HepG2 (cell line): Measurements from ENCODE around the gene ZC3H4. TPM values are rescaled to one million over a fixed set of nuclear protein-coding genes. Genes with fewer than 3 reads are reported as not detected.

Experiments
- ATAC-seq: fragments of 200-7000 bp; cut with Tn5 transposase; 3 replicates; pipeline ENCODE4 v1.9.1; 2020; ENCODE audit warnings: mild to moderate bottlenecking, moderate library complexity
- BruUV-seq: library from RNA; stranded (reverse); fragments of 400-500 nt; replicated peaks from 2 replicates; lab custom pipeline; 2021; lab: Mats Ljungman, UMichigan
- CTCF ChIA-PET: fragments of 300-600 bp; formaldehyde crosslinking; extraction: SDS; loops from one replicate; lab custom pipeline; 2021; ENCODE audit warnings: low total read pairs, inconsistent platforms, low intra/inter-chr PET ratio; lab: Yijun Ruan, JAX
- POLR2A ChIA-PET: fragments of 350-600 bp; sonication (Branson Sonifier 250); formaldehyde crosslinking; loops from one replicate; lab custom pipeline; 2020; ENCODE audit warnings: antibody characterized with exemption, inconsistent platforms; lab: Yijun Ruan, JAX
- DNase-seq: peaks from one replicate; pipeline ENCODE4 v3.0.0-alpha.2; 2015; ENCODE audit warnings: low spot score
- FAIRE-seq: peaks from 3 replicates; lab custom pipeline; 2011; peaks lifted over from hg19 to GRCh38; lab: Jason Lieb, UNC
- H2AFZ ChIP-seq: one replicate; pipeline ENCODE4 v1.6.1; 2011; ENCODE audit warnings: low read length, inconsistent platforms
- H3K27ac ChIP-seq: fragments of 300-600 bp; 3 replicates; pipeline ENCODE4 v1.8.0; 2011; ENCODE audit warnings: mixed run types, mild to moderate bottlenecking, mixed read lengths, low read length, inconsistent platforms; ENCODE audit not compliant: insufficient read depth; ENCODE audit errors: extremely low read length
- H3K27me3 ChIP-seq, 2 experiments: fragments of 200-600 bp in 1 of 2; 2 replicates in 1 of 2; 3 replicates in 1 of 2; pipeline versions ENCODE4 v1.6.0 to v1.8.0; 2011; ENCODE audit warnings: low read length in 2 of 2, mild to moderate bottlenecking in 2 of 2, moderate library complexity in 2 of 2, inconsistent platforms in 1 of 2; ENCODE audit not compliant: insufficient read depth in 2 of 2, control insufficient read depth in 1 of 2
- H3K36me3 ChIP-seq, 2 experiments: fragments of 200-600 bp in 1 of 2; replicated peaks in 1 of 2; 2 replicates in 1 of 2; 3 replicates in 1 of 2; pipeline versions ENCODE4 v1.5.1 to v1.8.0; 2011; ENCODE audit warnings: low read length in 2 of 2, inconsistent platforms in 1 of 2; ENCODE audit not compliant: insufficient read depth in 2 of 2, control insufficient read depth in 1 of 2
- H3K4me1 ChIP-seq: 2 replicates; pipeline ENCODE4 v1.5.1; 2012; ENCODE audit warnings: low read length, inconsistent platforms; ENCODE audit not compliant: insufficient read depth
- H3K4me2 ChIP-seq: 2 replicates; pipeline ENCODE4 v1.6.0; 2011; ENCODE audit warnings: low read depth, low read length, inconsistent platforms
- H3K4me3 ChIP-seq, 3 experiments: fragments of 200-600 bp in 1 of 3; sonication (generic), shearing (Covaris generic) in 1 of 3; replicated peaks in 1 of 3; 2 replicates each; pipeline ENCODE4 v1.5.1; 2011 to 2016; ENCODE audit warnings: low read length in 3 of 3, inconsistent platforms in 2 of 3, low read depth in 2 of 3, mild to moderate bottlenecking in 2 of 3, control low read depth in 1 of 3, mixed read lengths in 1 of 3; ENCODE audit not compliant: insufficient read depth in 1 of 3
- H3K79me2 ChIP-seq: one replicate; pipeline ENCODE4 v1.6.1; 2011; ENCODE audit warnings: low read length, inconsistent platforms; ENCODE audit not compliant: insufficient read depth
- H3K9ac ChIP-seq: 2 replicates; pipeline ENCODE4 v1.6.0; 2011; ENCODE audit warnings: mild to moderate bottlenecking, low read depth, low read length, inconsistent platforms; ENCODE audit not compliant: insufficient read depth
- H3K9me3 ChIP-seq: 2 replicates; pipeline ENCODE4 v1.5.1; 2012; ENCODE audit warnings: mild to moderate bottlenecking, low read length
- H4K20me1 ChIP-seq: 2 replicates; pipeline ENCODE4 v1.6.0; 2011; ENCODE audit warnings: inconsistent platforms, mild to moderate bottlenecking, low read length, moderate library complexity; ENCODE audit not compliant: insufficient read depth
- ATAD3A ChIP-seq: sonication (generic); formaldehyde crosslinking; IDR thresholded peaks from 2 replicates; pipeline ENCODE4 v1.4.0; 2020; ENCODE audit warnings: missing genetic modification reagents
- HOXA5 ChIP-seq: sonication (generic); formaldehyde crosslinking; IDR thresholded peaks from 2 replicates; pipeline ENCODE4 v1.4.0; 2020; ENCODE audit warnings: missing genetic modification reagents
- MXD3 ChIP-seq: IDR thresholded peaks from 2 replicates; pipeline ENCODE4 v1.6.1; 2016; ENCODE audit warnings: mild to moderate bottlenecking, missing biosample characterization, missing genetic modification reagents
- MXI1 ChIP-seq: IDR thresholded peaks from 3 replicates; pipeline ENCODE4 v1.6.1; 2012; ENCODE audit warnings: low read depth, low read length, inconsistent platforms, borderline replicate concordance
- PRMT3 ChIP-seq: sonication (generic); formaldehyde crosslinking; IDR thresholded peaks from 2 replicates; pipeline ENCODE4 v1.8.1; 2022; ENCODE audit warnings: low read depth, mild to moderate bottlenecking, moderate library complexity, missing genetic modification reagents, borderline replicate concordance
- ZKSCAN1 ChIP-seq: fragments of 150-350 bp; IDR thresholded peaks from 2 replicates; pipeline ENCODE4 v1.6.1; 2014; ENCODE audit warnings: low read length
- ZNF234 ChIP-seq: sonication (generic); formaldehyde crosslinking; conservative IDR thresholded peaks from 2 replicates; pipeline ENCODE4 v1.5.1; 2020; ENCODE audit warnings: mild to moderate bottlenecking, missing genetic modification reagents
- ZNF678 ChIP-seq: sonication (generic); formaldehyde crosslinking; IDR thresholded peaks from 2 replicates; pipeline ENCODE4 v1.4.0; 2020; ENCODE audit warnings: mild to moderate bottlenecking, missing genetic modification reagents
- ZNF850 ChIP-seq: sonication (generic); formaldehyde crosslinking; conservative IDR thresholded peaks from 2 replicates; pipeline ENCODE4 v1.9.0; 2021; ENCODE audit warnings: mild to moderate bottlenecking, missing genetic modification reagents
- WGBS: methylation state at CpG from one replicate; pipeline ENCODE4 v1.1.6; 2017; ENCODE audit warnings: low lambda C conversion rate; 5-methylcytosine and 5-hydroxymethylcytosine counted together
- in situ Hi-C: cut with HindIII; loops from 2 replicates; pipeline ENCODE4 v1.10.0; 2017; ENCODE audit warnings: low pct_unique_long_range_greater_than_20kb; ENCODE audit not compliant: extremely low pct_ligation_motif_present
- intact Hi-C: fragments of 100-400 bp; cut with micrococcal nuclease; formaldehyde crosslinking; loops from one replicate; pipeline ENCODE4 v1.10.0; 2022; ENCODE audit not compliant: unreplicated experiment
- polyA plus RNA-seq, 8 experiments: library from polyadenylated mRNA; depleted of rRNA in 3 of 8; stranded (reverse) in 7 of 8; unstranded in 1 of 8; fragments of >200 nt; fragmentation: Illumina TruSeq in 4 of 8; extraction: Trizol in 4 of 8; gene quantifications; 2 replicates each; pipeline versions ENCODE4 v1.2.1 to v1.2.3, GENCODE V29; 2011 to 2016; ENCODE audit warnings: low read depth in 4 of 8, missing spikeins in 1 of 8, mixed read lengths in 1 of 8; ENCODE audit not compliant: insufficient read depth in 1 of 8
- total RNA-seq, 5 experiments: library from RNA; depleted of rRNA; stranded (reverse); fragments of >200 nt; fragmentation: Illumina TruSeq; extraction: Trizol; gene quantifications; 2 replicates each; pipeline ENCODE4 v1.2.3, GENCODE V29; 2016; ENCODE audit warnings: low read depth in 1 of 5
- TF ChIP-seq, protein P1 (sequence below): sonication (generic); formaldehyde crosslinking; IDR thresholded peaks from 2 replicates; pipeline ENCODE4 v1.8.0; 2022; ENCODE audit warnings: mild to moderate bottlenecking, missing genetic modification reagents; ENCODE audit not compliant: insufficient replicate concordance
- TF ChIP-seq, protein P2 (sequence below): sonication (generic); formaldehyde crosslinking; IDR thresholded peaks from 2 replicates; pipeline ENCODE4; 2020; ENCODE audit warnings: missing genetic modification reagents, mild to moderate bottlenecking, borderline replicate concordance

Gene ZC3H4
- total and polyA plus RNA-seq, 2 of the 13 experiments (the other 11 are each of a cell fraction or from before 2014, with no cell fraction given): 1.8 to 10.7 TPM

DNA sequence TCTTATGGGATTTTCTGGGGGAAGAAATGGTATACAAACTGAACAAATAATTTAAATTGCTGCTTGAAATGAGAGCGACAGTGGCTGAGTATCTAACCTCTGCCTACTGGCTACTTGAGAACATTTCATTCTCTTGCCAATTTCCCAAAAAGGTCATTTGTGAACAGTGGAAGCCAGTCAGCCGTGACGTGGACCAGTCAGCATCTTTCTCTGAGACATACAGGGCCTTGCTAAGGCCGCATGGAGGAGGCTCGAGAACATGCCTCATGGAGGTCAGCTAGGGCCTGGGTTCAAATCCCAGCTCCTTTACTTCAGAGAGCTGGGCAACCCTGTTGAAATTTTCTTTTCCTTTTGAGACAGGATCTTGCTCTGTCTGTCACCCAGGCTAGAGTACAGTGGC lies 20.3 kb downstream of the ZC3H4 start (continued):
- TF ChIP-seq HOXA5 (CRISPR knock-in tag) (no peak), ZNF850 (CRISPR knock-in tag) (no peak)
- TF ChIP-seq, all 625 proteins: peak for 0

- Histone ChIP-seq H3K79me2 (peaks cover 6% of the 10 kb centered on the region), H3K27me3 (no peaks in the 10 kb centered on the region), H4K20me1 (no peaks in the 10 kb centered on the region), H3K4me1 (peaks cover 14% of the 10 kb centered on the region), H3K36me3 (peaks cover 14 to 70% of the 10 kb centered on the region in 2 experiments), H3K4me3 (no peak overlapping the region), H2AFZ (no peak overlapping the region), H3K27ac (no peak overlapping the region), H3K9ac (no peak overlapping the region), H3K9me3 (no peaks in the 10 kb centered on the region), H3K4me2 (no peak overlapping the region)
- intact Hi-C loops (no loop called here), in situ Hi-C loops (no loop called here)
- ChIA-PET POLR2A (interaction anchor here (11.1 kb wide), 1 partner anchor 21 kb away, joined by 456 read pairs; the partner anchor contains the start of gene ZC3H4), CTCF (no interaction called here)
- no peak for FAIRE-seq
- ATAC-seq: no peak; the same call in 2 of the 3 replicates
- WGBS: 98% methylated on average over 17 of the region's 21 CpGs
- DNase-seq: no peak
- TF ChIP-seq, protein P1, sequence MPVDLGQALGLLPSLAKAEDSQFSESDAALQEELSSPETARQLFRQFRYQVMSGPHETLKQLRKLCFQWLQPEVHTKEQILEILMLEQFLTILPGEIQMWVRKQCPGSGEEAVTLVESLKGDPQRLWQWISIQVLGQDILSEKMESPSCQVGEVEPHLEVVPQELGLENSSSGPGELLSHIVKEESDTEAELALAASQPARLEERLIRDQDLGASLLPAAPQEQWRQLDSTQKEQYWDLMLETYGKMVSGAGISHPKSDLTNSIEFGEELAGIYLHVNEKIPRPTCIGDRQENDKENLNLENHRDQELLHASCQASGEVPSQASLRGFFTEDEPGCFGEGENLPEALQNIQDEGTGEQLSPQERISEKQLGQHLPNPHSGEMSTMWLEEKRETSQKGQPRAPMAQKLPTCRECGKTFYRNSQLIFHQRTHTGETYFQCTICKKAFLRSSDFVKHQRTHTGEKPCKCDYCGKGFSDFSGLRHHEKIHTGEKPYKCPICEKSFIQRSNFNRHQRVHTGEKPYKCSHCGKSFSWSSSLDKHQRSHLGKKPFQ (CRISPR knock-in tag): no peak
- no peak for TF ChIP-seq ZNF234 (CRISPR knock-in tag)
- TF ChIP-seq ZKSCAN1: no peak
- TF ChIP-seq PRMT3 (CRISPR knock-in tag): no peak
- TF ChIP-seq MXD3 (CRISPR knock-in tag): no peak
- TF ChIP-seq, protein P2, sequence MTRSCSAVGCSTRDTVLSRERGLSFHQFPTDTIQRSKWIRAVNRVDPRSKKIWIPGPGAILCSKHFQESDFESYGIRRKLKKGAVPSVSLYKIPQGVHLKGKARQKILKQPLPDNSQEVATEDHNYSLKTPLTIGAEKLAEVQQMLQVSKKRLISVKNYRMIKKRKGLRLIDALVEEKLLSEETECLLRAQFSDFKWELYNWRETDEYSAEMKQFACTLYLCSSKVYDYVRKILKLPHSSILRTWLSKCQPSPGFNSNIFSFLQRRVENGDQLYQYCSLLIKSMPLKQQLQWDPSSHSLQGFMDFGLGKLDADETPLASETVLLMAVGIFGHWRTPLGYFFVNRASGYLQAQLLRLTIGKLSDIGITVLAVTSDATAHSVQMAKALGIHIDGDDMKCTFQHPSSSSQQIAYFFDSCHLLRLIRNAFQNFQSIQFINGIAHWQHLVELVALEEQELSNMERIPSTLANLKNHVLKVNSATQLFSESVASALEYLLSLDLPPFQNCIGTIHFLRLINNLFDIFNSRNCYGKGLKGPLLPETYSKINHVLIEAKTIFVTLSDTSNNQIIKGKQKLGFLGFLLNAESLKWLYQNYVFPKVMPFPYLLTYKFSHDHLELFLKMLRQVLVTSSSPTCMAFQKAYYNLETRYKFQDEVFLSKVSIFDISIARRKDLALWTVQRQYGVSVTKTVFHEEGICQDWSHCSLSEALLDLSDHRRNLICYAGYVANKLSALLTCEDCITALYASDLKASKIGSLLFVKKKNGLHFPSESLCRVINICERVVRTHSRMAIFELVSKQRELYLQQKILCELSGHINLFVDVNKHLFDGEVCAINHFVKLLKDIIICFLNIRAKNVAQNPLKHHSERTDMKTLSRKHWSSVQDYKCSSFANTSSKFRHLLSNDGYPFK (CRISPR knock-in tag): no peak
- TF ChIP-seq ATAD3A (CRISPR knock-in tag): no peak
- no peak for TF ChIP-seq ZNF678 (CRISPR knock-in tag)
- TF ChIP-seq MXI1: no peak
- BruUV-seq: no TSS peak
Measured at GRCh38 chr19:47089767-47090350, 23.7 kb downstream of the ZC3H4 start.
